WTC11 (cell line): ENCODE data around the gene CEP295NL.

ENCODE experiments used
- ATF1 ChIP-seq: sonication (generic); formaldehyde crosslinking; IDR thresholded peaks from 2 replicates; pipeline ENCODE4 v1.8.1; 2023; ENCODE audit warnings: mild to moderate bottlenecking, moderate library complexity, missing genetic modification reagents
- CTCF ChIP-seq: fragments of 200-600 bp; IDR thresholded peaks from 2 replicates; pipeline ENCODE4 v1.8.0; 2022; ENCODE audit warnings: antibody characterized with exemption
- ELF4 ChIP-seq: sonication (generic); formaldehyde crosslinking; IDR thresholded peaks from 2 replicates; pipeline ENCODE4 v1.8.1; 2022; ENCODE audit warnings: low read depth, mild to moderate bottlenecking, moderate library complexity, missing genetic modification reagents
- ESRRA ChIP-seq: sonication (generic); formaldehyde crosslinking; IDR thresholded peaks from 2 replicates; pipeline ENCODE4 v1.8.1; 2022; ENCODE audit warnings: mild to moderate bottlenecking, missing genetic modification reagents, borderline replicate concordance
- FOXK1 ChIP-seq: sonication (generic); formaldehyde crosslinking; IDR thresholded peaks from 2 replicates; pipeline ENCODE4 v1.8.0; 2022; ENCODE audit warnings: mild to moderate bottlenecking, moderate library complexity, missing genetic modification reagents
- KAT7 ChIP-seq: sonication (generic); formaldehyde crosslinking; IDR thresholded peaks from 2 replicates; pipeline ENCODE4 v1.8.1; 2023; ENCODE audit warnings: missing genetic modification reagents, mild to moderate bottlenecking, borderline replicate concordance
- MAX ChIP-seq: sonication (generic); formaldehyde crosslinking; IDR thresholded peaks from 2 replicates; pipeline ENCODE4 v1.8.0; 2022; ENCODE audit warnings: mild to moderate bottlenecking, missing genetic modification reagents
- TEAD4 ChIP-seq: sonication (generic); formaldehyde crosslinking; IDR thresholded peaks from 2 replicates; pipeline ENCODE4 v1.8.0; 2022; ENCODE audit warnings: mild to moderate bottlenecking, missing genetic modification reagents

GRCh38 chr17:78859051-78859450 is 44.0 kb downstream of the CEP295NL start:
- no peak for TF ChIP-seq ESRRA (CRISPR knock-in tag)
- no peak for TF ChIP-seq FOXK1 (CRISPR knock-in tag)
- no peak for TF ChIP-seq CTCF
- no peak for TF ChIP-seq MAX (CRISPR knock-in tag)
- TF ChIP-seq ELF4 (CRISPR knock-in tag) = no peak
- no peak for TF ChIP-seq TEAD4 (CRISPR knock-in tag)
- no peak for TF ChIP-seq ATF1 (CRISPR knock-in tag)
- TF ChIP-seq KAT7 = no peak
